Stimulated activated CD8-positive, alpha-beta memory T cell treated with anti-CD3 and anti-CD28 coated beads, Interleukin-15, amount 100 ng/mL, for 48 hours (primary cell): ENCODE measurements around the gene ZBTB21.
"Not testable (repeated sequence)": the region's sequence is repeated elsewhere in the genome, so short reads cannot be mapped to it uniquely, and the experiment has no call there.

Source experiments
- DNase-seq, 2 donors: peaks; one replicate each; pipeline ENCODE4 v3.0.0-alpha.2; 2020; ENCODE audit warnings: low read depth in 2 of 2

The ZBTB21 gene

DNA sequence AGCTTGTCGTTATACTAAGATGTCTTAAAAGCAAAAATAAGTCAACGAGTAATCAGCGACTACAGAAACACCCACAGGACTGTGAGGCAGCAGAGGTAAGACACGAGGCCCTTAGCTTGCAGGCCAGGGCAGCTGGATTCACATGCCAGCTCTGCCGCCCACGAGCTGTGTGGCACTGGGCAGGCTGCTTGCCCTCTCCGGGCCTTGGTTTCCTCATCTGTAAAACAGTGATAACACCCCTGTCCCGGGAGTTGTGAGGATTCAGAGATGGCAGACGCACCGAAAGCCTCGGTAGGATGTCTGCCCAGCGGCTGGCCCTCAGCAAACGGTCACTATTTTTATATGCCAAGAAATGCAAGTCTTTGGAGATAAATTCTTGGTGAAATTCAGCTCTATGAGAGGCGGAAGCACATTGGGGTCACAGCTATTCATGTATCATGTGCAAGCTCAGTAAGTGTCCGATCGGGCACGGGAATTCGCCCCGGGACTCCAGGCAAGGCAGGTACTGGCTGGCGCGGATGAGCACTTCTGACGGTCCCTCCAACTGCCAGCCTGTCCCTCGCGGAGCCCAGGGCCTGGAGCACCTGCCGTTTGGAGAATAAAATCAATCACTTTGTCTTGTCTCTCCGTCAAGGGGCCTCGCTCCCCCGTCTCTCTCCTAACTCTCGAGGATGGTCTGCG is 57.5 kb downstream of the ZBTB21 start:
- DNase-seq = no peak

DNA sequence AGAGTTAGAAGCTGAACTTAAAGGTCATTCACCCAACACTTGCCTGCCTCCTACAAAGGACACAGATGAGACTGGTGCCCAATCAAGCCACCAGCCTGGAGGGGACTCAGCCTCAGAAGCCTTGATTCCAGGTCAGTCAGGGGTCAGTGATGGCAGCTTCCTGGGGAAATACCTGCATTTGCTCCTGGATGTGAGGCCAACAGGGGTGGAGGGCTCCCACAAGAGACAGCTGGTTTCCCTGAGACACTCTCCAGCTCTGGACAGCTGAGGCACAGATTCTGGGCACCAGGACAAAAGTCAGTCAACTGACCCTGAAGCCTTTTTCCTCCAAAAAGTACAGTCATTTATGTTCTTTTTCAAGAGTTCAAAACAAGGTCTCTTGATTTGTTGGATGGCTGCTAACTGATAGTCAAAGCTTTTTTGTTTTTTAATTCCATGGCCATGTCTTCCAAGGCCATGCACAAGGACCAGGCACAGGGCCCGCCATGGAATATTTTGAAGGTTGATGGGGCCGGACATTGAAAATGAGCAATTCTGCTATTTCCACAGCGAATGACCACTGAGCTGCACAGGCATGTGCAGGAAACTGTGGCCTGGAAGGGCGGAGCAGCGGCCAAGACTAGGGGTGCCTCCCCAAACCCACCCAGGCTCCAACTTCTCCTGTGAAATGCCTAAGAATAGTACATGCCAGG is 58.1 kb downstream of the ZBTB21 start:
- no peak for DNase-seq

DNA sequence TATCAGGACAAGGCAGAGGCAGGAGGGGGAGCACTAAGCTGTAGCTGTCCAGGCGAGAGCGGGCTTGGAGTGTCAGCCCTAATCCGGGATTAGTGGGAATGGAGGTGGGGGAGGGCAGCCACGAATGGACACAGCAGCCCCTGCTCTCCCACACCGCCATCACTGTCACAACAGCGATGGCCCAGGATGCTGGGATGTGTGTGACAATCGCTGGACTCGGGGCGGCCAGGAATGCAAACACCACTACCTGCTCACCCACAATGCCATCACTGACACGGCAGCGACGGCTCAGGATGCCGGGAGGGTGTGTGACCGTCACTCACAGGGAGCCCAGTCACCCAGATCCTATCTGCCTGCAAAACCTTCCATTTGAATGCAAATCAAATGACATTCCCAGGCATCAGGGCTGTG is 59.2 kb downstream of the ZBTB21 start:
- no peak for DNase-seq

DNA sequence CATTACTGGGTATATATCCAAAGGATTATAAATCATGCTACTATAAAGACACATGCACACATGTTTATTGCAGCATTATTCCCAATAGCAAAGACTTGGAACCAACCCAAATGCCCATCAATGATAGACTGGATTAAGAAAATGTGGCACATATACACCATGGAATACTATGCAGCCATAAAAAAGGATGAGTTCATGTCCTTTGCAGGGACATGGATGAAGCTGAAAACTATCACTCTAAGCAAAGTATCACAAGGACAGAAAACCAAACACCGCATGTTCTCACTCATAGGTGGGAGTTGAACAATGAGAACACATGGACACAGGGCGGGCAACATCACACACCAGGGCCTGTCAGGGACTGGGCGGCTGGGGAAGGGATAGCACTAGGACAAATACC is 60.5 kb downstream of the ZBTB21 start:
- not testable (repeated sequence) for DNase-seq

DNA sequence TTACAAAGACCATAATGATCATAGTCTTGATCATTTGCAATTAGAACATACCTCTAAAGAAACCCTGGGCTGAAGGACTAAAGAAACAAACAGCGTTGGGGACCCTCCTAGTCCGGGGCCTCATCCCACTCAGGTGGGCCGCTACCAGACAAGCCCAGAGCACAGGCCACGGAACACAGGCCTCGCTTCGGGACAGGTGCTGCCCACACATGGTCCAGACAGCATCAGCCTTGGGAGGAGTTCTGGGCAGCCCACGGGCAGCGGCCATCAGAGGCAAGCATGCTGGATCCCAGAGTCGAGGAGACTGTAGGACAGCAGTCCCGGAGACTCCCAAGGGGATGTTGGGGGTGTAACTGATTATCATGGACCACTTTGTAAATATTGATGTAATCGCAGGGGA is 61.3 kb downstream of the ZBTB21 start:
- DNase-seq = no peak

DNA sequence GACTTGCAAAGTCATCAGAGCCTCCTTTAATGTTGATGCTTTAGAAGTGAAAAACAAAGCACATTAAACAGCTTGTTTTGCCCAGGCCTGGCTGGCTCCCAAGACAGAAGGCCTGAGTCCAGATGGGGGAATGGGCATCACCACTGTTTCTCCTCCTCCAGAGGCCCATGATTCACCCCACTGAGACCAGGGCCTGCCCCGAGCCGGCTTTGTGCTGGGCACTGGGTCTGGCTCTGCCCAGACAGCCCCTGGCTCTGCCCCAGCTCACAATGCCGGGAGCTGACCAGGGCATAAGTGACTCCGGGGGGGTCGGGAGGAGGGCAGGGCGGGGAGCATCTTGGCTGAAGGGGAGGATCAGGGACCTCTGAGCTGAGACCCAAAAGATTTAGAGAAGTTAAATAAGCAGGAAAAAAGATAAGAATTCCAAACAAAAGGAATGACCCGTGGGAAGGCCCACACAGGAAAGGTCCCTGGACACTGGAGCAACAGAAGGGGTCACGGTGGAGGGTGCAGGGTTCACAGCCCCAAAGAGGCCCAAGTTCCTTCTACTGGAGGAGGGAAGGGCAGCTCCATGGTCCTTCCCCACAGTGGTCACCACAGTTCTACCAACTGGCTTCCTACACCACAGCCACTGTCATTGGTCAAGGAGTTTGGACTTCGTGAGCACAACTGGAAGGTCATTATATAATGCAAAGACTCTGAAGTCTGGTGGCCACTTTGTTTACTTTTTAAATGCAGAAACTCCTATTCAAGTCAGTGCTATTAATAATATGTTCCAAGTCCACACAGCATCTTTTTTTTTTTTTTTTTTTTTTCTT is 61.9 kb downstream of the ZBTB21 start:
- DNase-seq = no peak

DNA sequence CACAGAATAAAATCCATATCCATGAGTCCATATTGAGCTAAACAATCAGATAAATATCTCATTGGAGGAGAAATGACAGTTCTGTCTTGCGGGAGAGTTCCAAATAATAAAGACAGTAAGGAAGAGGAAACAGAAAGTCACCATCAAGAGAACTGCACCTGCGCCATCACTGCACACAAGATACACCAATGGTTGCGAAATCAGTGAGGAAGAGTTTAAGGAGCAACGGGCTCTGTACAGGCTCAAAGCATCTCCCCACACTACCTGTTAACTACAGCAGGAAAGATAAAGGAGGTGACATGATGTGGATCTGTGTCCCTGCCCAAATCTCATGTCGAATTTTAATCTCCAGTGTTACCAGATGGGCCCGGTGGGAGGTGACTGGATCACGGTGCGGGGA is 64.2 kb downstream of the ZBTB21 start:
- no peak for DNase-seq

DNA sequence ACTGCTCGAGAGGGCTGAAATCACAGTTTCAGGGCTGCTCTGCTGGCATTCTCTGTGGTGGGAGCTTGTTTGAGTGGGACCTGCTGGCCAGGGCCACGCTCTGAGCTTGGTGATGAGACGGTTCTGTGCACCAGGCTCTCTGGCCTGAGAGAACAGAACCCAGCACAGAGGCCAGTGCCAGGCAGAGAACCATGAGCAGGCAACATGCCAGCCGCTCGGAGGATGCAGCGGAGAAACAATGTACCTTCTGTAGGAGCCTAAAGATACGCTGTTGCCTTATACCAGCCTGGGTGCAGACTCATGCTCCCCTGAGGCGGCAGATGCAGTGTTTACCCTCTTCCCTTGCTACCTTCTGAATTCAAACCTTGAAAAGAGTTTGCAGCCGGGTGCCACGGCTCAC is 66.3 kb downstream of the ZBTB21 start:
- DNase-seq = no peak

DNA sequence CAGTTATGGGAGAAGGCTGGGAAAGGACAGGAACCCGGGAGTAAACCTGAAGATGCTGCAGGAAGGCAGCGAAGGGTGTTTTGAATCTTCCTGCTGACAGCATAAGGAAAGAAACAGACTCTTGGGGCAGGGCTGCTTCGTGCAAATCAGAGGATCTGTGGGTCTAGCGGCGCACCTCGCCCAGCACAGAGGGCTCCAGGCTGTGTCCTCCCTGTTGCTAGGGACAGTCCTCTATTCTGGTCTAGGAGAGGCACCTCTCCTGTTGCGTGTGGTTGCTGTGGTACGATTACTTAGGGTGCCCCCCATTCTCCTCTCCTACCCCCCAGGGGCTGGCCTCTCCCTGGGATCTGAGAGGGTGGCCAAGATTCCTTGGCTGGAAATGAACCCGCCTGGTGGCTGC is 67.7 kb downstream of the ZBTB21 start:
- no peak for DNase-seq

DNA sequence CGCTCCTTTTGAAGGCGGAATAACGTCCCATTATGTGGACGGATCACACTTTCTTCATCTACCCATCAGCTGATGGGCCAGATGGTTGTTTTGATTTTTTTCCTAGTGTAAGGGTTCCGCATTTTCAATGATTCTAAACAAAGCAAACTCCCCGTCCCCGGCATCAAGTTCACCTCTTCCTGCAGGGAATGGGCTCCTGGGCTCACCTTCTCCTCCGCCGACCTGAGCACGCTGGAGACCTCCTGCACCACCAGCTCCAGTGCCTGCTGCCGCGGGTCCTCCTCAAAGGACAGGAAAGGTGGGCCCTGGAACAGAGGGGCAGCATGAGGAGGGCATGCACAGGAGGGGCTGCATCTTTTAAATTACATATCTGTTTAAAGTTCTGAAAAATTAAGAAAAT is 68.2 kb downstream of the ZBTB21 start:
- DNase-seq = no peak

DNA sequence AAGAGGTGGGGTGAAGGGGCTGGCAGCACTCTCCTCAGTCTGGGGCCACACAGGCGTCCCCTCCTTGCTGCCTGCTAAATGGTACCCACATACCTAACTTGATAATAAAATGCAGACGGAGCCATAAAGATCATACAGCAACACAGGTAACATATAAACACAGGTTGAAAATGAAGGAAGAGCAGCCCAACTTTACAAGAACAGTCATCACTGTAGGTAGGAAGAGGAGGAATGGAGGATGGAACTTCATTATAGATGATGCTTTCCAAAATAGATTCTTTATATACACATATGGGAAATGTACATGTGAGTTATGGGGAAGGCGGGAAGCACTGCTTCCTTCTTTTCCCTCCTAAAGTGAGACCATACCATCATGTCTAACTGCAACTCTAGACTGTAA is 69.7 kb downstream of the ZBTB21 start:
- no peak for DNase-seq

DNA sequence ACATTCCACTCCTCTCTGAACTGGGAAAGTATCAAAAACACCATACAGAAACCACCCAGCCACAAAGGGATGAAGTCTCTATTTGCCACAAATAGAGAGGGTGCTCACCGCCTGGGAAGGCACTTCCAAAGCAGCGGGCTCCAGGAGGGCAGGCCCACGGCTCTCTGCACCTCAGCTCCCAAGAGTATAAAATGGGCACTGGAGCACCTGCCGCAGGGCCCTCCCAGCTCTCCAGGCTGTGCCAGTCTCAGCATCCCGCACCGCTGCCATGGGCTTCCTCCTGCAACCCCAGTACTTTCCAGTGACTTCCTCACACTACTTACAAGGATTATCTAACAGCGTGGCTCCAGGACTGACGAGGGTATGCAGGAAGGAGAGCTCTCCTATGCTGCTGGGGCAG is 70.8 kb downstream of the ZBTB21 start:
- DNase-seq = no peak
